Measurements from ENCODE around the gene IFI27.

IFI27 gene

DNA sequence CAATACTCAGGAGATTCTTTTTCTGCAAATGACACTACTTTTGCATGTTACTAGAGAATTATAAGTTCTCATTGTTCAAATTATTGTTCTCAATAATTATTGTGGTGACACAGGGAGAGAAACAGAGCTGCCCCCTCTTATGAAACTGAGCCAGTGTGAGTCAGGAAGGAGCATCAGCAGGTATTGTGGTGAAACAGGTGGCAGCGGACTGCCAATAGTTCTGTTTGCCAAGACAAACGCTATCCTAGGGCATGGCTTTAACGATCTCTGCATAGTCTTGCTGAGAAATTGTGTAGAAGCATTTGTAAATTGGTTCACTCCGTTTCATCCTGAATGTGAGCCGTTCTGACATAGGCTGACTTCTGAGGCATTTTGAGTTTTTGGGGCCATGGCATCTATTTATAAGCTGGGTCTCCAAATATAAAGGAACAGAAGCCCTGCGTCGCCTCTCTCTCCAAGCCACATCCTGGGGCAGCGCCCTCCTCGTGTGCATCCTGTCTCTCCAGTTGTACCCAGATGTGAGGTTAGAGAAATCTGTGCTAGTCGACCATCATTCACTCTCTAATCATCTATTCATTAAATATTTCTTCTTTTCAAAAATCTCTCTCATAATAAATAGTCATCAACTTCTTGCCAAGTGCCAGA is 47.8 kb downstream of the IFI27 start:
- peak; percentile 40 for DNase-seq
- Histone ChIP-seq H3K4me3 (ENCODE audit: low read length) (no peak overlapping the region), H3K36me3 (replicated peaks; ENCODE audit: insufficient read depth, low read length) (no peaks in the 10 kb centered on the region), H3F3A (ENCODE audit: insufficient read depth, low read length) (0 out of 2 replicates have a peak, but pooled peaks cover 4% of the 10 kb centered on the region), H2AFZ (ENCODE audit: low read length) (no peak overlapping the region), H3K9me2 (replicated peaks; ENCODE audit: insufficient read depth, low read length) (no peaks in the 10 kb centered on the region), H3K79me2 (ENCODE audit: low read length) (no peaks in the 10 kb centered on the region), H4K20me1 (ENCODE audit: insufficient read depth, low read length) (no peaks in the 10 kb centered on the region), H3K9ac (ENCODE audit: low read length) (no peak overlapping the region), H3K4me1 (ENCODE audit: low read length) (peaks cover 20% of the 10 kb centered on the region), H3K27ac (ENCODE audit: low read length) (peak overlapping the region; percentile 34; the same call in 1 of the 2 replicates), H3K9me3 (replicated peaks; ENCODE audit: insufficient read depth, low read length) (no peaks in the 10 kb centered on the region), H3K4me2 (ENCODE audit: low read depth, low read length) (peak overlapping the region; percentile 54), H3K27me3 (replicated peaks; ENCODE audit: insufficient read depth, low read length) (no peaks in the 10 kb centered on the region)
- TF ChIP-seq, protein P1, sequence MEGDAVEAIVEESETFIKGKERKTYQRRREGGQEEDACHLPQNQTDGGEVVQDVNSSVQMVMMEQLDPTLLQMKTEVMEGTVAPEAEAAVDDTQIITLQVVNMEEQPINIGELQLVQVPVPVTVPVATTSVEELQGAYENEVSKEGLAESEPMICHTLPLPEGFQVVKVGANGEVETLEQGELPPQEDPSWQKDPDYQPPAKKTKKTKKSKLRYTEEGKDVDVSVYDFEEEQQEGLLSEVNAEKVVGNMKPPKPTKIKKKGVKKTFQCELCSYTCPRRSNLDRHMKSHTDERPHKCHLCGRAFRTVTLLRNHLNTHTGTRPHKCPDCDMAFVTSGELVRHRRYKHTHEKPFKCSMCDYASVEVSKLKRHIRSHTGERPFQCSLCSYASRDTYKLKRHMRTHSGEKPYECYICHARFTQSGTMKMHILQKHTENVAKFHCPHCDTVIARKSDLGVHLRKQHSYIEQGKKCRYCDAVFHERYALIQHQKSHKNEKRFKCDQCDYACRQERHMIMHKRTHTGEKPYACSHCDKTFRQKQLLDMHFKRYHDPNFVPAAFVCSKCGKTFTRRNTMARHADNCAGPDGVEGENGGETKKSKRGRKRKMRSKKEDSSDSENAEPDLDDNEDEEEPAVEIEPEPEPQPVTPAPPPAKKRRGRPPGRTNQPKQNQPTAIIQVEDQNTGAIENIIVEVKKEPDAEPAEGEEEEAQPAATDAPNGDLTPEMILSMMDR (IDR thresholded peaks at IDR 0.05; ENCODE audit: low read length) = no peak
- TF ChIP-seq EZH2 (optimal IDR thresholded peaks at IDR 0.05; ENCODE audit: low read depth, low read length) = no peak
- TF ChIP-seq EZH2phosphoT487 (IDR thresholded peaks at IDR 0.05; ENCODE audit: low read length) = no peak

- no peaks in the 10 kb centered on the region for H3K27me3 ChIP-seq (replicated peaks; ENCODE audit: insufficient read depth, low read length)
- H3K79me2 ChIP-seq (ENCODE audit: low read length) = no peaks in the 10 kb centered on the region
- H2AFZ ChIP-seq (ENCODE audit: low read length) = no peak overlapping the region
- H3K4me2 ChIP-seq (ENCODE audit: low read depth, low read length) = no peak overlapping the region
- TF ChIP-seq, protein P1 (IDR thresholded peaks at IDR 0.05; ENCODE audit: low read length) = no peak
- TF ChIP-seq EZH2phosphoT487 (IDR thresholded peaks at IDR 0.05; ENCODE audit: low read length) (no peak), EZH2 (optimal IDR thresholded peaks at IDR 0.05; ENCODE audit: low read depth, low read length) (no peak)
- no peaks in the 10 kb centered on the region for H3K9me3 ChIP-seq (replicated peaks; ENCODE audit: insufficient read depth, low read length)
- 0 out of 2 replicates have a peak, but pooled peaks cover 4% of the 10 kb centered on the region for H3F3A ChIP-seq (ENCODE audit: insufficient read depth, low read length)
- no peak for DNase-seq
- H3K36me3 ChIP-seq (replicated peaks; ENCODE audit: insufficient read depth, low read length) = no peaks in the 10 kb centered on the region
- no peaks in the 10 kb centered on the region for H3K9me2 ChIP-seq (replicated peaks; ENCODE audit: insufficient read depth, low read length)
- H3K9ac ChIP-seq (ENCODE audit: low read length) = no peak overlapping the region
- H3K4me3 ChIP-seq (ENCODE audit: low read length) = no peak overlapping the region
- no peak overlapping the region for H3K27ac ChIP-seq (ENCODE audit: low read length)
- H4K20me1 ChIP-seq (ENCODE audit: insufficient read depth, low read length) = no peaks in the 10 kb centered on the region
- H3K4me1 ChIP-seq (ENCODE audit: low read length) = peaks cover 20% of the 10 kb centered on the region
Observed at GRCh38 chr14:94161058-94161457, 50.5 kb downstream of the IFI27 start.

DNA sequence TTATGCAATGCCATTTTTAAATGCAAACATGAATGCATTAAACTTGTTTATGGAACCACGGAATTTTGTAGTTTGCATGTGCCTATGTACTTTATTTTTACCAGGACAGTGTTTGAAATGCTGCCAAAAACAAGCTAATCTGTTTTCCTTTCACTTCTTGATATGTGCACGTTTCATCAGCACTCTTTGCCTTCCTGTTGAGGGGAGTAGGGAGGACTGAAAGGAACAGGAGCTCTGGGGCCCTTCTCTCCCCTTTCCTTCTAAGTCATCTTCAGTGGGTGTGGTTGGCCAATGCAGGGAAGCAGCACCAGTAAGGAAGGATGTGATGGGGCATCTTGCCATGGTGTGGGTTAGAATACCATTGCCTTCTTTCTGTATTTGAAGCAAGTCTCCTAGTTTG is 51.4 kb downstream of the IFI27 start:
- no peak for DNase-seq
- Histone ChIP-seq H3K9me3 (replicated peaks; ENCODE audit: insufficient read depth, low read length) (no peaks in the 10 kb centered on the region), H2AFZ (ENCODE audit: low read length) (no peak overlapping the region), H3K79me2 (ENCODE audit: low read length) (no peaks in the 10 kb centered on the region), H3K9me2 (replicated peaks; ENCODE audit: insufficient read depth, low read length) (no peaks in the 10 kb centered on the region), H3K4me2 (ENCODE audit: low read depth, low read length) (no peak overlapping the region), H3K36me3 (replicated peaks; ENCODE audit: insufficient read depth, low read length) (no peaks in the 10 kb centered on the region), H3F3A (ENCODE audit: insufficient read depth, low read length) (0 out of 2 replicates have a peak, but pooled peaks cover 4% of the 10 kb centered on the region), H3K4me1 (ENCODE audit: low read length) (peaks cover 20% of the 10 kb centered on the region), H3K4me3 (ENCODE audit: low read length) (no peak overlapping the region), H4K20me1 (ENCODE audit: insufficient read depth, low read length) (no peaks in the 10 kb centered on the region), H3K27ac (ENCODE audit: low read length) (no peak overlapping the region), H3K9ac (ENCODE audit: low read length) (no peak overlapping the region), H3K27me3 (replicated peaks; ENCODE audit: insufficient read depth, low read length) (no peaks in the 10 kb centered on the region)
- TF ChIP-seq EZH2phosphoT487 (IDR thresholded peaks at IDR 0.05; ENCODE audit: low read length) (no peak), EZH2 (optimal IDR thresholded peaks at IDR 0.05; ENCODE audit: low read depth, low read length) (no peak)
- TF ChIP-seq, protein P1 (IDR thresholded peaks at IDR 0.05; ENCODE audit: low read length) = no peak
